Gastrocnemius medialis (tissue), 4 donors: Measurements from ENCODE around the gene CAMTA1.

Experiments used
- POLR2A ChIP-seq, 2 donors: fragments of 450-650 bp; IDR thresholded peaks; one replicate each; pipeline ENCODE4 v1.6.1; 2017; ENCODE audit warnings: antibody characterized with exemption in 2 of 2, mild to moderate bottlenecking in 2 of 2, moderate library complexity in 2 of 2
- TF ChIP-seq, protein P1 (sequence below), 5 experiments: fragments of 450-650 bp in 3 of 5; fragments of 200-600 bp in 2 of 5; sonication (generic) in 2 of 5; IDR thresholded peaks in 4 of 5; conservative IDR thresholded peaks in 1 of 5; 1 replicate in 4 of 5; 2 replicates in 1 of 5; pipeline ENCODE4 v1.5.1; 2016 to 2019; ENCODE audit warnings: antibody characterized with exemption in 5 of 5, mild to moderate bottlenecking in 3 of 5, moderate library complexity in 3 of 5

DNA sequence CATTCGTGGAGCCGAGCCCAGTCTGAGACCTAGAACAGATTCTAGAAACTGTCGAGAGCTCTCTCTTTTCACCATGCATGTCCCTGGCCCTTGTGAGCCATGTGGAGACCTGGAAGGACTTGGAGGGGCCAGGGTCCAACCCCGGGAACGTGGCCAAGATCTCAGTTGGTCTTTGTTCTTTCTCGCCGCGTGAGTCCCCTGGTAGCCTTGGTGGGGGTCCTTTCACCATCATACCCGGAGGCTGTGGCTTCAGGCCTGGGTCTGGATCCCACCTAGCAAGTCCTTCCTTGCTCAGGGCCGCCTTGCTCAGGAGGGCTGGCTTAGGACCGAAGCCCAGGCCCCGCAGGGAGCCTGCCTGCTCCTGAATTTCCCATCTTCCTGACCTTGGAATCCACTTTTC, 168.0 kb downstream of the CAMTA1 start:
- TF ChIP-seq, protein P1, sequence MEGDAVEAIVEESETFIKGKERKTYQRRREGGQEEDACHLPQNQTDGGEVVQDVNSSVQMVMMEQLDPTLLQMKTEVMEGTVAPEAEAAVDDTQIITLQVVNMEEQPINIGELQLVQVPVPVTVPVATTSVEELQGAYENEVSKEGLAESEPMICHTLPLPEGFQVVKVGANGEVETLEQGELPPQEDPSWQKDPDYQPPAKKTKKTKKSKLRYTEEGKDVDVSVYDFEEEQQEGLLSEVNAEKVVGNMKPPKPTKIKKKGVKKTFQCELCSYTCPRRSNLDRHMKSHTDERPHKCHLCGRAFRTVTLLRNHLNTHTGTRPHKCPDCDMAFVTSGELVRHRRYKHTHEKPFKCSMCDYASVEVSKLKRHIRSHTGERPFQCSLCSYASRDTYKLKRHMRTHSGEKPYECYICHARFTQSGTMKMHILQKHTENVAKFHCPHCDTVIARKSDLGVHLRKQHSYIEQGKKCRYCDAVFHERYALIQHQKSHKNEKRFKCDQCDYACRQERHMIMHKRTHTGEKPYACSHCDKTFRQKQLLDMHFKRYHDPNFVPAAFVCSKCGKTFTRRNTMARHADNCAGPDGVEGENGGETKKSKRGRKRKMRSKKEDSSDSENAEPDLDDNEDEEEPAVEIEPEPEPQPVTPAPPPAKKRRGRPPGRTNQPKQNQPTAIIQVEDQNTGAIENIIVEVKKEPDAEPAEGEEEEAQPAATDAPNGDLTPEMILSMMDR (IDR thresholded peaks at IDR 0.05 in 4 of 5, conservative IDR thresholded peaks at IDR 0.05 in 1 of 5) = no peak
- TF ChIP-seq POLR2A (IDR thresholded peaks at IDR 0.05) = no peak
